Mucosa of rectum (tissue), 2 donors: ENCODE data around the gene ACVRL1.

Experiments
- H3K27ac ChIP-seq, 2 donors: one replicate each; pipeline ENCODE4 v1.7.0; 2013; ENCODE audit warnings: inconsistent platforms in 2 of 2, low read depth in 2 of 2, low read length in 2 of 2
- H3K27me3 ChIP-seq, 2 donors: one replicate each; pipeline ENCODE4 v1.7.0; 2013; ENCODE audit warnings: low read length in 2 of 2; ENCODE audit not compliant: control insufficient read depth in 2 of 2, insufficient read depth in 2 of 2
- H3K36me3 ChIP-seq, 2 donors: one replicate each; pipeline ENCODE4 v1.7.0; 2013; ENCODE audit warnings: low read length in 2 of 2; ENCODE audit not compliant: control insufficient read depth in 2 of 2, insufficient read depth in 2 of 2
- H3K4me1 ChIP-seq, 2 donors: one replicate each; pipeline ENCODE4 v1.7.0; 2013; ENCODE audit warnings: low read length in 2 of 2, mild to moderate bottlenecking in 1 of 2; ENCODE audit not compliant: control insufficient read depth in 2 of 2, insufficient read depth in 2 of 2
- H3K4me3 ChIP-seq, 2 donors: one replicate each; pipeline ENCODE4 v1.7.0; 2013; ENCODE audit warnings: low read length in 2 of 2
- H3K9ac ChIP-seq, 2 donors: one replicate each; pipeline ENCODE4 v1.7.0; 2013; ENCODE audit warnings: low read length in 2 of 2, low read depth in 1 of 2, mild to moderate bottlenecking in 1 of 2
- H3K9me3 ChIP-seq, 2 donors: one replicate each; pipeline ENCODE4 v1.7.0; 2013; ENCODE audit warnings: low read length in 2 of 2; ENCODE audit not compliant: control insufficient read depth in 2 of 2
- donor health status: healthy.
- donor health status: Normal muscosa, but diverticular disease.

Gene ACVRL1

DNA sequence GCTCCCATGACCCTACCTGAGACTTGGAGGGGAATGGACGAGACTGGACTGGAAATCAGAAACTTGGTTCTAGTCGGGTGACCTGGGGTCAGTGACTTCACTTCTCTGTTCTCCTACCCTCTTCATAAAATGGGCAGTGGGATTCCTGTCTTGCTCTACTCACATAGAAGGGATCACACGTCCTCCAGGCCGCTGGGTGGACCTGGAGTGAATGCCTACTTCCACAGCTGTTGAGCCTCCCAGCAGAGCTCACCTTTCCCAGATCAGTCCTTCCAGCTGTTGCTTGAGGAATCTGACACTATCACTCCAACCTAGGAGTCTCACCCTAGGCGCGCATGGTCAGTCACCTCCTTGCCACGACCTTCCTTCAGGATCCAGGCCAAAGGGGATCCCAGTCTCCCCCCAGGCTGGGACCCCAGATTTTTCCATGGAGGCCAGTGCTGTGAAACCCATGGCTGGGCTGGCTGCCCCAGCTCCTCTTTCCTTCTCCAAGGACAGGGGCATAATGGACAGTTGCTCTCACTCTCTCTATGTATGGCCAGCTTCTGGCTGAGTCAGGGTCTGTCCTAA lies 637 bp downstream of the ACVRL1 start:
- Histone ChIP-seq H3K27ac (peak overlapping the region; percentile 86 to 87), H3K4me3 (peak overlapping the region; percentile 77 to 89), H3K27me3 (no peaks in the 10 kb centered on the region), H3K9me3 (no peaks in the 10 kb centered on the region), H3K36me3 (no peaks in the 10 kb centered on the region), H3K4me1 (peaks cover 42 to 62% of the 10 kb centered on the region in 2 donors), H3K9ac (peak overlapping the region; percentile 87 to 92)

DNA sequence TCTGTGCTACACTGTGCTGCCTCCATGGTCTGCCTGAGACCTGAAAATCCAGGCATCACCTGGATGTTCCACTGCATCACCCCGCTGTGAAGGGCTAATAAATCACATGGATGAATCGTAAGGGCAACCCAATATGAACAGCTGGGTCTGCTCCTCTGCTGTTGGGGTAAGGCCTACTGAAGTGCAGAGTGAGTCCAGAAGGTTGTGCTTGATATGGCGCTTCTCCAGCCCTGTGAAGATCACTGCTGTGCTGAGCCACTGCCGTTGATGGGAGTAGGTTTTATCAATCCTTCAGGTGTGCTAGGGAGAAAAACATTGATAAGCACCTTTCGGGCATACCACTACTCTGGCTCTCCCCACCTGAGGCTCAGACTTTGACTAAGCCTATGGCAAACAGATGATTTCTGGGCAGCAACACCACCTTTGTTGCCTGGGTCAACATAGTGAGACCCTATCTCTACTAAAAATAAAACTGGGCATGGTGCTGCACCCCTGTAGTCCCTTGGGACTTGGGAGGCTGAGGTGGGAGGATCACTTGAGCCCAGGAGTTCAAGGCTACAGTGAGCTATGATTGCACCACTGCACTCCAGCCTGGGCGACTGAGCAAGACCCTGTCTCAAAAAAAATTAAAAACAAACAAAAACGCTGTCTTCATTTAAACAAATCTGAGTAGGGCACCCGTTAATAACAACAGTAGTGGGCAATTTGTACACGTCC lies 1.7 kb downstream of the ACVRL1 start:
- peak overlapping the region in 1 of 2 donors; percentile 17 for H3K9ac ChIP-seq
- H3K4me1 ChIP-seq = peaks cover 42 to 62% of the 10 kb centered on the region in 2 donors
- H3K27me3 ChIP-seq = no peaks in the 10 kb centered on the region
- peaks cover 0 to 3% of the 10 kb centered on the region in 2 donors for H3K36me3 ChIP-seq
- H3K9me3 ChIP-seq = no peaks in the 10 kb centered on the region
- H3K4me3 ChIP-seq = peak overlapping the region; percentile 77 to 89
- H3K27ac ChIP-seq = no peak overlapping the region

DNA sequence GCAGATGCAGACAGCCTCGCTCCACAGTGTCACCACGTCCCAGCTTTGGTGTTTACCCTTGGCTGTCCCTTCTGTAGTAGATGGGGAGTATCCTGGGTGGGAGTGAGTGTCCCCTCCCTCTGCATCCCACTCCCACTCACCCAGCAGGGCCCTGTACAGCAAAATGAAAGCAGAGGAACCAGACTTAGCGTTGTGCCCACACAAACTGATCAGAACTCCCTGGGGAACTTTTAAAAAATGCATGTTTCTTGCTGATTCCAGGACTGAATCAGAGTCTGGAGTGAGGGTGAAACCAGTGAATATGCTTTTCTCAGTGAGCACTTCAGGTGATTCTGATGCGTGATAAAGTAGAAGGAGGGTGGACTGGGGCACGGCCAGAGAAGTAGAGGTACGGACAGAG lies 2.9 kb downstream of the ACVRL1 start:
- peak overlapping the region; percentile 1 to 5 for H3K9ac ChIP-seq
- peaks cover 42 to 60% of the 10 kb centered on the region in 2 donors for H3K4me1 ChIP-seq
- H3K36me3 ChIP-seq = peaks cover 3 to 10% of the 10 kb centered on the region in 2 donors
- H3K4me3 ChIP-seq = peak overlapping the region; percentile 1 to 15
- H3K27me3 ChIP-seq = no peaks in the 10 kb centered on the region
- H3K9me3 ChIP-seq = no peaks in the 10 kb centered on the region
- peak overlapping the region; percentile 7 to 41 for H3K27ac ChIP-seq

DNA sequence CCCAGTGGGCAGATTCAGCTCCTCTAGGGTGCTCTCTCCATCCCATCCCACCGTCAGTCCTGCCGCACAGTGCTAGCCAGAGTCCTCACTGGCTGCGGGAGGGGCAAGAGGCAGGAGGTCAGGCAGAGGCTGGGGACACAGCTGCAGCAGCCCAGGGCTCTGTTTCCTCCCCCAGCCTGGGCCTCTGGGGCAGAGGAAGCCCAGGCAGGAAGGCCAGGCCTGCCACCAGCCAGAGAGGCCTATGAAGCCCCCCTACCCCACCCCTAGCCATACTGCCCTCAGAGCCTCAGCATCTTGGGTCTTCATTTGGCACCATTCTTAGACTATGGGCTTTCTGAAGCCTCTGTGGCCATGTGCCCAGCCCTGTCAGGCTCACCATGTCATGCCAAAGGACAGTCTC lies 3.4 kb downstream of the ACVRL1 start:
- Histone ChIP-seq H3K9ac (no peak overlapping the region), H3K4me3 (no peak overlapping the region), H3K27ac (peak overlapping the region; percentile 37 to 71), H3K9me3 (no peaks in the 10 kb centered on the region), H3K27me3 (no peaks in the 10 kb centered on the region), H3K36me3 (peaks cover 9 to 16% of the 10 kb centered on the region in 2 donors), H3K4me1 (peaks cover 40 to 56% of the 10 kb centered on the region in 2 donors)

DNA sequence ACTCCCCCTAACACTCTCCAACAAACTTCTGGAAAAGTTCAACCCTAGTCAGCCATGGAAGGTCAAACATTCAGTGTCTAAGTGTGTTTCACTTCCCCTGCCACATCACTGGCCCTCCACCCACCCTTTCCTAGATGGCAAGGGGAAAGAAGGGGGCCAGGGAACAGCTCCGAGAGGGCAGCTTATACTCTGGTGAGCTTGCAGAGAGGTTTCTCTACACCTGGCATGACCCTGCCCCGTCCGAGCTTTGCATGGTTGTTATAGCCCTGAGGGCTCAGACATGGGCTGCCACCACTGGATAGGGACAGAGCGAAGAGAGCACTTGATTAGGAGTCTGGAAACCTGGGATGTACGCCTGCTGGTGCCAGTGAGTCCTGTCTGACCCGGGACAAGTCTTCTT lies 4.0 kb downstream of the ACVRL1 start:
- no peaks in the 10 kb centered on the region for H3K9me3 ChIP-seq
- H3K4me3 ChIP-seq = peak overlapping the region in 1 of 2 donors; percentile 20
- peaks cover 34 to 50% of the 10 kb centered on the region in 2 donors for H3K4me1 ChIP-seq
- peaks cover 15 to 22% of the 10 kb centered on the region in 2 donors for H3K36me3 ChIP-seq
- H3K27me3 ChIP-seq = no peaks in the 10 kb centered on the region
- H3K27ac ChIP-seq = peak overlapping the region; percentile 23 to 71
- H3K9ac ChIP-seq = no peak overlapping the region

DNA sequence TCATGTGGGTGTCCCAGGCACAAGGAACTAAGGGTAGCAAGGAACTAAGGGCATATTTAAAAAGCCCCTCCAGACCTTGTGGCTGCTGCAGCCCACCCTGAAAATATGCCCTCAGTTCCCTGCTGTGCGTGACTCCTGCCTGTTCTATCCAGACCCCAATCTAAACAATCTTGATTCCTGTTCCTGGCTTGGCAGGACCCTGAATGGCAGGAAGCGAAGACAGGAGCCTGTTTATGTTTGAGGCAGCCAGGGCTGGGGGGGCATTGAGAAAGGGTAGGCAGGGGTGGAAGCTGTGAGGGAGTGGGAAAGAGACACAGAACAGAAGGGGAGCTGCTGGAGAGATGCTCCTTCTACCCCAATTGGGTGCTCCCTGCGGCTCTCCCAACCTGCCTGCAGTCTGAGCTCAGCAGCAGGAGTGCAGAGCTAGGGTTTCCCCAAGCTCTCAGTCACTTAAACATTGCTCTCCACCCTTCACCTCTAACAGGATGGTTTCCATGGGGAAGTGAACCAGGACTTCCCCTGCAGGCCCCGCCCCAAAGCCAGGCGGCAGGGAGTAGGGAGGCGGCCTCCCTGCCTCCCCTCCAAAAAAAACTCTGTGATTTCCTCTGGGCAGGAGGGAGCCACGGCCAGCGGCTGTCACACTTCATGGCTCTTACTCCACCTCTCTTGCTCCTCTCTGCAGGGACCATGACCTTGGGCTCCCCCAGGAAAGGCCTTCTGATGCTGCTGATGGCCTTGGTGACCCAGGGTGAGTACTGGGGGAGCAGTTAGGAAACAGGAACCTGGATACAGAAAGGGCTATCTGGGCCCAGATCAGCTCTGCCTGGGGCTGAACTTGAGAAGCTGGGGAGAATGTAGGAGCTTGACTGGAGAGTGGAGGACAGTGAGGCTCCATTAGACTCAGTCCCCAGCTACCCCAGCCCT lies 4.7 kb downstream of the ACVRL1 start:
- H3K27me3 ChIP-seq = no peaks in the 10 kb centered on the region
- peaks cover 28 to 46% of the 10 kb centered on the region in 2 donors for H3K4me1 ChIP-seq
- peak overlapping the region in 1 of 2 donors; percentile 14 for H3K9ac ChIP-seq
- H3K27ac ChIP-seq = peak overlapping the region; percentile 43 to 71
- H3K36me3 ChIP-seq = peaks cover 18 to 25% of the 10 kb centered on the region in 2 donors
- H3K9me3 ChIP-seq = no peaks in the 10 kb centered on the region
- H3K4me3 ChIP-seq = peak overlapping the region; percentile 13 to 38

DNA sequence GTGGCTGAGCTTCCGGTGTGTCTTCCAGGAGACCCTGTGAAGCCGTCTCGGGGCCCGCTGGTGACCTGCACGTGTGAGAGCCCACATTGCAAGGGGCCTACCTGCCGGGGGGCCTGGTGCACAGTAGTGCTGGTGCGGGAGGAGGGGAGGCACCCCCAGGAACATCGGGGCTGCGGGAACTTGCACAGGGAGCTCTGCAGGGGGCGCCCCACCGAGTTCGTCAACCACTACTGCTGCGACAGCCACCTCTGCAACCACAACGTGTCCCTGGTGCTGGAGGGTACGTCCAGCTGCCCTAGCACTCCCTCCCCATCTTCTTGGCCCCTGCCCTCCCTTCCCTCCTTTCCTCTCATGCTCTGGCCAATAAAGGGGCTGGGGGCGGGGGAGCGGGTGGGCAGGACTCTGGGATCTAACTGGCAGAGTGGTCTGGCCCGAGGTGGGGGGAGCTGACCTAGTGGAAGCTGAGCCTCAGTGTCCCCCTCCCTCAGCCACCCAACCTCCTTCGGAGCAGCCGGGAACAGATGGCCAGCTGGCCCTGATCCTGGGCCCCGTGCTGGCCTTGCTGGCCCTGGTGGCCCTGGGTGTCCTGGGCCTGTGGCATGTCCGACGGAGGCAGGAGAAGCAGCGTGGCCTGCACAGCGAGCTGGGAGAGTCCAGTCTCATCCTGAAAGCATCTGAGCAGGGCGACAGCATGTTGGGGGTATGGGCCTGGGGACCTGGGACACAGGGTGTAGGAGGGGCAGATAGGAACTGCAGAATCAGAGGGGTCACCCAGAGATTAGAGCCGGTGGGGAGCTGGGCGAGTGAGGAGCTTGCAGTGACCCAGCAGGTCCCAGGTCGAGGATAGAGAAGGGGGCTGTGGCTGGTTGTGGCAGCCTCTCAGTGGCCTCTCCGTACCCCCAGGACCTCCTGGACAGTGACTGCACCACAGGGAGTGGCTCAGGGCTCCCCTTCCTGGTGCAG lies 6.0 kb downstream of the ACVRL1 start:
- Histone ChIP-seq H3K27ac (peak overlapping the region in 1 of 2 donors; percentile 71), H3K27me3 (no peaks in the 10 kb centered on the region), H3K9ac (no peak overlapping the region), H3K9me3 (no peaks in the 10 kb centered on the region), H3K4me1 (peaks cover 21 to 41% of the 10 kb centered on the region in 2 donors), H3K36me3 (peaks cover 22 to 30% of the 10 kb centered on the region in 2 donors), H3K4me3 (peak overlapping the region in 1 of 2 donors; percentile 31)

DNA sequence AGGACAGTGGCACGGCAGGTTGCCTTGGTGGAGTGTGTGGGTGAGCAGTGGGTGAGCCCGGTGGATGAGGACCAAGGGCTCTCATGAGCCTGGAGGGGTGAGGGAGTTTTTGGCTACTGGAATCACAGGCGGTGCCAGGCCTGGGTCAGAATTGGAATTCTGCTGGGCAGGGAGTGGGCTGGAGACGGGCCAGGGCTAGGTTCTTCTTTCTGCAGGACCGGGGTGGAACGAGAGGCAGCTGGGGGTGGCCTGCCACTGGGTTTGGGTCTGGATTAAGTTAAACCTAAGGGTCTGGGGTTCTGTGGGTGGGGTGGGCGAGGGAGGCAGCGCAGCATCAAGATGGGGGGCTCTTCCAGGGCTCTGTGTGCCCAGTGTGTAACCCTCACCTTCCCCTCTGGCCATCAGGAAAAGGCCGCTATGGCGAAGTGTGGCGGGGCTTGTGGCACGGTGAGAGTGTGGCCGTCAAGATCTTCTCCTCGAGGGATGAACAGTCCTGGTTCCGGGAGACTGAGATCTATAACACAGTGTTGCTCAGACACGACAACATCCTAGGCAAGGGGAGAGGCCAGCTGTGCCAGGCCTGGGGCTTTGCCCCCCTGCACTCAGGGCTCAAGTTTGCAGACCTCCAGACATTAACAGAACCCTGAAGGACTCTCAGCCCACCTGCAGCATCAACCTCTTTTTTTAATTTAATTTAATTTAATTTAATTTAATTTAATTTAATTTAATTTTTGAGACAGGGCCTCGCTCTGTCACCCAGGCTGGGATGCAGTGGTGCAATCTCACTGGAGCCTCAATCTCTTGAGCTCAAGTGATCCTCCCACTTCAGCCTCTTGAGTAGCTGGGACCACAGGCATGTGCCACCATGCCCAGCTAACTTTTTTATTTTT lies 7.0 kb downstream of the ACVRL1 start:
- Histone ChIP-seq H3K9me3 (no peaks in the 10 kb centered on the region), H3K4me3 (no peak overlapping the region), H3K4me1 (peaks cover 20 to 32% of the 10 kb centered on the region in 2 donors), H3K27me3 (no peaks in the 10 kb centered on the region), H3K9ac (no peak overlapping the region), H3K36me3 (peaks cover 29 to 36% of the 10 kb centered on the region in 2 donors), H3K27ac (no peak overlapping the region)
